Bronchial epithelial cell (primary cell): Measurements from ENCODE around the gene NLRP6. TPM values are rescaled to one million over a fixed set of nuclear protein-coding genes. Genes with fewer than 3 reads are reported as not detected.
"Not testable (repeated sequence)": the region's sequence is repeated elsewhere in the genome, so short reads cannot be mapped to it uniquely, and the experiment has no call there.

Experiments used
- DNase-seq: peaks from one replicate; pipeline ENCODE4 v3.0.0-alpha.2; 2010; ENCODE audit warnings: low read depth
- FAIRE-seq: peaks from 2 replicates; lab custom pipeline; 2011; peaks lifted over from hg19 to GRCh38; lab: Jason Lieb, UNC
- H3K27me3 ChIP-seq: 2 replicates; pipeline ENCODE4 v1.5.1; 2011; ENCODE audit warnings: low read length; ENCODE audit not compliant: control insufficient read depth, insufficient read depth
- H3K36me3 ChIP-seq: 2 replicates; pipeline ENCODE4 v1.5.1; 2011; ENCODE audit warnings: low read length; ENCODE audit not compliant: control insufficient read depth, insufficient read depth
- H3K4me3 ChIP-seq: 2 replicates; pipeline ENCODE4 v1.5.1; 2011; ENCODE audit warnings: mild to moderate bottlenecking, low read depth, low read length, control low read depth
- CTCF ChIP-seq: IDR thresholded peaks from 2 replicates; pipeline ENCODE4 v1.5.1; 2011; ENCODE audit warnings: mild to moderate bottlenecking, moderate library complexity, low read length, control low read depth, inconsistent platforms; ENCODE audit not compliant: insufficient read depth, severe bottlenecking
- total RNA-seq: library from RNA; depleted of rRNA; stranded (reverse); fragments of >200 nt; gene quantifications from 2 replicates; pipeline ENCODE4 v1.2.1, GENCODE V29; 2014

The NLRP6 gene
- total RNA-seq, 1 donor from 2014 or later, result not detected

- DNase-seq (peak; percentile 71), FAIRE-seq (no peak)
- Histone ChIP-seq H3K4me3 (peak within 1 kb of the TSS; percentile 95), H3K36me3 (peaks cover 1% of the 10 kb centered on the region), H3K27me3 (no peaks in the 10 kb centered on the region)
- TF ChIP-seq CTCF, result peak; percentile 3
Measured at GRCh38 chr11:235997-236773, 42.0 kb upstream of the NLRP6 start, which contains the start of gene SIRT3. Gene SIRT3, minus strand, starts transcription at chr11:236342. Its CDS starts 14 bp downstream, at chr11:236328.

GRCh38 chr11:236774-237767, 41.1 kb upstream of the NLRP6 start, which contains the start of gene PSMD13:
Gene PSMD13, plus strand, starts transcription at chr11:236976. Its CDS starts 74 bp downstream, at chr11:237050.
- no peaks in the 10 kb centered on the region for H3K27me3 ChIP-seq
- H3K4me3 ChIP-seq, result peak within 1 kb of the TSS; percentile 95
- no peak for TF ChIP-seq CTCF
- FAIRE-seq (no peak), DNase-seq (peak; percentile 57)
- H3K36me3 ChIP-seq, result peaks cover 6% of the 10 kb centered on the region

GRCh38 chr11:238346-238745, 39.9 kb upstream of the NLRP6 start:
- DNase-seq, H3K4me3 ChIP-seq, H3K27me3 ChIP-seq, H3K36me3 ChIP-seq, FAIRE-seq: not testable (repeated sequence)

GRCh38 chr11:240315-240714, 37.9 kb upstream of the NLRP6 start:
- no peak for FAIRE-seq

GRCh38 chr11:241634-242033, 36.6 kb upstream of the NLRP6 start:
- TF ChIP-seq CTCF, result no peak
- no peak for DNase-seq
- Histone ChIP-seq H3K27me3 (no peaks in the 10 kb centered on the region), H3K4me3 (no peak overlapping the region), H3K36me3 (peaks cover 16% of the 10 kb centered on the region)
- no peak for FAIRE-seq

More at GRCh38 chr11:240315-240714, 37.9 kb upstream of the NLRP6 start:
- Histone ChIP-seq H3K4me3 (no peak overlapping the region), H3K27me3 (no peaks in the 10 kb centered on the region), H3K36me3 (peaks cover 16% of the 10 kb centered on the region)
- DNase-seq, result no peak
- TF ChIP-seq CTCF, result no peak

GRCh38 chr11:244376-244775, 33.8 kb upstream of the NLRP6 start:
- FAIRE-seq, result no peak
- DNase-seq, result no peak
- H3K36me3 ChIP-seq, result peaks cover 26% of the 10 kb centered on the region
- TF ChIP-seq CTCF, result no peak
- no peaks in the 10 kb centered on the region for H3K27me3 ChIP-seq
- no peak overlapping the region for H3K4me3 ChIP-seq
